PC-3 (cell line): Measurements from ENCODE around the gene EPB41L5. TPM values are rescaled to one million over a fixed set of nuclear protein-coding genes. Genes with fewer than 3 reads are reported as not detected.

Source experiments
- ATAC-seq: fragments of 200-7000 bp; cut with Tn5 transposase; 2 replicates; pipeline ENCODE4 v1.9.1; 2020; ENCODE audit warnings: mild to moderate bottlenecking, moderate library complexity
- BruUV-seq: library from RNA; stranded (reverse); fragments of 400-500 nt; replicated peaks from 2 replicates; lab custom pipeline; 2021; lab: Mats Ljungman, UMichigan
- CTCF ChIA-PET: fragments of 300-600 bp; sonication (Branson Sonifier 250); formaldehyde crosslinking; loops from one replicate; lab custom pipeline; 2022; ENCODE audit warnings: antibody characterized with exemption; lab: Charles Lee
- POLR2A ChIA-PET: fragments of 300-600 bp; sonication (Branson Sonifier 250); formaldehyde crosslinking; loops from one replicate; lab custom pipeline; 2022; ENCODE audit warnings: antibody characterized with exemption; ENCODE audit not compliant: unreplicated experiment; lab: Charles Lee
- DNase-seq: peaks from one replicate; pipeline ENCODE4 v3.0.0-alpha.2; 2015
- H2AFZ ChIP-seq: fragments of 300-600 bp; sonication (generic); 2 replicates; pipeline ENCODE4 v1.6.0; 2016; ENCODE audit warnings: antibody characterized with exemption, low read length
- H3F3A ChIP-seq: fragments of 300-600 bp; sonication (generic); one replicate; pipeline ENCODE4 v1.6.0; 2017; ENCODE audit warnings: antibody characterized with exemption, low read length, control low read depth, mild to moderate bottlenecking; ENCODE audit not compliant: unreplicated experiment
- H3K27ac ChIP-seq: fragments of 300-600 bp; sonication (generic); 2 replicates; pipeline ENCODE4 v1.5.1; 2016; ENCODE audit warnings: mild to moderate bottlenecking, low read length
- H3K27me3 ChIP-seq: fragments of 300-600 bp; sonication (generic); 2 replicates; pipeline ENCODE4 v1.6.1; 2016; ENCODE audit warnings: low read length, mixed read lengths
- H3K36me3 ChIP-seq: fragments of 300-600 bp; sonication (generic); 2 replicates; pipeline ENCODE4 v1.6.1; 2016; ENCODE audit warnings: low read depth, mixed run types, low read length, mixed read lengths
- H3K4me1 ChIP-seq: fragments of 300-600 bp; sonication (generic); 2 replicates; pipeline ENCODE4 v1.5.1; 2016; ENCODE audit warnings: low read length; ENCODE audit not compliant: insufficient read depth
- H3K4me2 ChIP-seq: fragments of 300-600 bp; sonication (generic); 2 replicates; pipeline ENCODE4 v1.6.0; 2016; ENCODE audit warnings: low read length
- H3K4me3 ChIP-seq: fragments of 300-600 bp; sonication (generic); 2 replicates; pipeline ENCODE4 v1.5.1; 2016; ENCODE audit warnings: mild to moderate bottlenecking, low read length, mixed read lengths
- H3K79me2 ChIP-seq: fragments of 300-600 bp; sonication (generic); 2 replicates; pipeline ENCODE4 v1.6.1; 2017; ENCODE audit warnings: low read length, mixed read lengths
- H3K9ac ChIP-seq: fragments of 300-600 bp; sonication (generic); 2 replicates; pipeline ENCODE4 v1.6.0; 2016; ENCODE audit warnings: mild to moderate bottlenecking, low read length
- H3K9me2 ChIP-seq: fragments of 300-600 bp; sonication (generic); replicated peaks from 2 replicates; pipeline ENCODE4 v1.6.1; 2016; ENCODE audit warnings: mixed run types, low read length, mixed read lengths
- H3K9me3 ChIP-seq: fragments of 300-600 bp; sonication (generic); 2 replicates; pipeline ENCODE4 v1.6.1; 2016; ENCODE audit warnings: low read length, mixed read lengths
- H4K20me1 ChIP-seq: fragments of 300-600 bp; sonication (generic); 2 replicates; pipeline ENCODE4 v1.6.1; 2016; ENCODE audit warnings: low read length, mixed read lengths
- EZH2 ChIP-seq: fragments of 300-600 bp; sonication (generic); IDR thresholded peaks from one replicate; pipeline ENCODE4 v1.6.1; 2017; ENCODE audit warnings: antibody characterized with exemption, mild to moderate bottlenecking, low read length; ENCODE audit not compliant: unreplicated experiment
- EZH2phosphoT487 ChIP-seq: fragments of 300-600 bp; sonication (generic); IDR thresholded peaks from 2 replicates; pipeline ENCODE4 v1.6.1; 2018; ENCODE audit warnings: mild to moderate bottlenecking, antibody characterized with exemption, low read length, borderline replicate concordance
- intact Hi-C: fragments of 100-400 bp; cut with micrococcal nuclease; formaldehyde crosslinking; loops from 2 replicates; pipeline ENCODE4 v1.9.0; 2023
- total RNA-seq: library from RNA; depleted of rRNA; stranded (reverse); fragments of >200 nt; gene quantifications from 2 replicates; pipeline ENCODE4 v1.2.3, GENCODE V29; 2014
- TF ChIP-seq, protein P1 (sequence below): fragments of 300-600 bp; sonication (generic); conservative IDR thresholded peaks from 2 replicates; pipeline ENCODE4 v1.5.1; 2017; ENCODE audit warnings: antibody characterized with exemption, low read depth, mild to moderate bottlenecking, low read length

Gene EPB41L5
- total RNA-seq, 1 experiment from 2014 or later = 11.7 TPM

DNA sequence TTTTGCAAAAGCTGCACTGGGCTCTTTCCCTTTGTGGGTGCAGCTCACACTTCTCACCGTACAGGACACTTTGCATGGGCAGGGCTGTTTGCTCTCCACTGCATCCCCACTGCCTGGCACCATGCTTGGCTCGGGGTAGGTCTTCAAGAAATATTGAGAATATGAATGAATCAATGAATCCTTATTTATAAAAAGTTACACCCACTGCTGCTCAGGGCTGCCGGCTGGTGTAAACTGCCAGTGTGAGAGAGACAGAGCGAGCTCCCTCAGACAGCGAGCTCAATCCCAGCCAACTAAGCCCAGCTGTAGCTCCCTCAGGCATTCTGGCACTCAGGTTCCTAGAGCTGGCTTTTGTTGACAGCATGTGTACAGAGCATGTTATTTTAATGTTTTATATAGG, 206.9 kb downstream of the EPB41L5 start:
- Histone ChIP-seq H4K20me1 (peaks cover 5% of the 10 kb centered on the region; the same call in 1 of the 2 replicates), H3K9me3 (no peaks in the 10 kb centered on the region), H3K4me1 (peaks cover 36% of the 10 kb centered on the region), H3K79me2 (peaks cover 70% of the 10 kb centered on the region), H3F3A (no peaks in the 10 kb centered on the region), H3K9me2 (no peaks in the 10 kb centered on the region), H2AFZ (no peak overlapping the region), H3K27ac (no peak overlapping the region), H3K27me3 (no peaks in the 10 kb centered on the region), H3K9ac (no peak overlapping the region), H3K4me2 (peak overlapping the region; percentile 83), H3K4me3 (peak overlapping the region; percentile 35), H3K36me3 (peaks cover 5% of the 10 kb centered on the region; the same call in 1 of the 2 replicates)
- TF ChIP-seq EZH2phosphoT487 = no peak
- no peak for TF ChIP-seq EZH2
- TF ChIP-seq, protein P1, sequence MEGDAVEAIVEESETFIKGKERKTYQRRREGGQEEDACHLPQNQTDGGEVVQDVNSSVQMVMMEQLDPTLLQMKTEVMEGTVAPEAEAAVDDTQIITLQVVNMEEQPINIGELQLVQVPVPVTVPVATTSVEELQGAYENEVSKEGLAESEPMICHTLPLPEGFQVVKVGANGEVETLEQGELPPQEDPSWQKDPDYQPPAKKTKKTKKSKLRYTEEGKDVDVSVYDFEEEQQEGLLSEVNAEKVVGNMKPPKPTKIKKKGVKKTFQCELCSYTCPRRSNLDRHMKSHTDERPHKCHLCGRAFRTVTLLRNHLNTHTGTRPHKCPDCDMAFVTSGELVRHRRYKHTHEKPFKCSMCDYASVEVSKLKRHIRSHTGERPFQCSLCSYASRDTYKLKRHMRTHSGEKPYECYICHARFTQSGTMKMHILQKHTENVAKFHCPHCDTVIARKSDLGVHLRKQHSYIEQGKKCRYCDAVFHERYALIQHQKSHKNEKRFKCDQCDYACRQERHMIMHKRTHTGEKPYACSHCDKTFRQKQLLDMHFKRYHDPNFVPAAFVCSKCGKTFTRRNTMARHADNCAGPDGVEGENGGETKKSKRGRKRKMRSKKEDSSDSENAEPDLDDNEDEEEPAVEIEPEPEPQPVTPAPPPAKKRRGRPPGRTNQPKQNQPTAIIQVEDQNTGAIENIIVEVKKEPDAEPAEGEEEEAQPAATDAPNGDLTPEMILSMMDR = no peak
- POLR2A ChIA-PET = no interaction called here
- no TSS peak for BruUV-seq
- no peak for DNase-seq
- CTCF ChIA-PET = interaction anchor here (1.3 kb wide), 1 partner anchor 93 kb away, joined by 5 read pairs; no protein-coding TSS in a partner anchor
- intact Hi-C loops = no loop called here
- no peak for ATAC-seq

DNA sequence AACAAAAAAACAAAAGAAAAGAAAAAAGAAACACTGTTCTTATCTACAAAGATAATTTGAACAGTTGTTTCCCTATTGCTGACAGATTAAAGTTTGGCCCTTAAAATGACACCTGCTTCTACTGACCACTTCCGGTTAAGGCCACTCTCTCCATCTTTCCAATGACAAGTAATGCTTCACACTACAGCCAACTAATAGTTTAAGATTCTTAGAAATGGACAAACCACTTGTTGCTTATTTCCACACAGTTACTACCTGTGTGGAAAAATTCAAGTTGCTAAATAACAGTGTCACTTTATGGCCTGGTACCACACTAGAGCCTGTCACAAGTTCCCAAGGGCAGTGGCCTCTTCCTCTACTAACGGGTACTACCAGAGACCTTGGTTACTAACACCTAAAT, 207.9 kb downstream of the EPB41L5 start:
- no peak overlapping the region for H2AFZ ChIP-seq
- TF ChIP-seq EZH2phosphoT487 = no peak
- TF ChIP-seq EZH2 = no peak
- TF ChIP-seq, protein P1 = no peak
- ATAC-seq (no peak), DNase-seq (no peak)
- intact Hi-C loops = no loop called here
- no peaks in the 10 kb centered on the region for H3F3A ChIP-seq
- no peaks in the 10 kb centered on the region for H3K9me3 ChIP-seq
- CTCF ChIA-PET = interaction anchor here (1.3 kb wide), 1 partner anchor 92 kb away, joined by 5 read pairs; no protein-coding TSS in a partner anchor
- peaks cover 5% of the 10 kb centered on the region; the same call in 1 of the 2 replicates for H3K36me3 ChIP-seq
- peaks cover 36% of the 10 kb centered on the region for H3K4me1 ChIP-seq
- H3K9ac ChIP-seq = no peak overlapping the region
- peaks cover 70% of the 10 kb centered on the region for H3K79me2 ChIP-seq
- H4K20me1 ChIP-seq = peaks cover 5% of the 10 kb centered on the region; the same call in 1 of the 2 replicates
- no peak overlapping the region for H3K27ac ChIP-seq
- no peaks in the 10 kb centered on the region for H3K9me2 ChIP-seq
- peak overlapping the region; percentile 83 for H3K4me2 ChIP-seq
- H3K27me3 ChIP-seq = no peaks in the 10 kb centered on the region
- H3K4me3 ChIP-seq = peak overlapping the region; percentile 70
- POLR2A ChIA-PET = no interaction called here
- BruUV-seq = no TSS peak

DNA sequence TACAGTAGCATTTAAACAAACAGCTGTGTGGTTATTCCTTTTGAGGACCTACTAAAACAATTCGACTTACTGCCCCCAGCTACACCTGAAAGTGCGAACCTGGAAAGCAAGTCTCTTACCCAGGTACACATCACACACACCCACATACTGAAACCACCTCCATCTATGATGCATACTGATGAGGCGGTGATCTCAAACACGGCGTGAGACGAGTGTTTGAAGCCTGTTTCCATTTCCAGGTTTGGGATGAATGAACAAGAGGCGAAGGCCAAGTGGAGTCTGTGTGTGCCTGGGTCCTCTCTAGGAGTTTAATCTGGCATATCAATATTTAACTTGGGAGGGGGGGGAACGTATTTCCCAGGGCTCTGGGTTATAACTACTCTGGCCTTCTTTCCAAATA, 208.7 kb downstream of the EPB41L5 start:
- ChIA-PET POLR2A (no interaction called here), CTCF (no interaction called here)
- no TSS peak for BruUV-seq
- TF ChIP-seq EZH2phosphoT487 (no peak), EZH2 (no peak)
- TF ChIP-seq, protein P1 = no peak
- no peak overlapping the region for H3K27ac ChIP-seq
- intact Hi-C loops = no loop called here
- DNase-seq (no peak), ATAC-seq (no peak)
- peak overlapping the region; percentile 83 for H3K4me2 ChIP-seq
- H2AFZ ChIP-seq = no peak overlapping the region
- H3K4me1 ChIP-seq = peaks cover 36% of the 10 kb centered on the region
- no peak overlapping the region for H3K9ac ChIP-seq
- H3K9me3 ChIP-seq = no peaks in the 10 kb centered on the region
- peaks cover 62% of the 10 kb centered on the region for H3K79me2 ChIP-seq
- no peaks in the 10 kb centered on the region for H3K27me3 ChIP-seq
- H3K9me2 ChIP-seq = no peaks in the 10 kb centered on the region
- no peaks in the 10 kb centered on the region for H3F3A ChIP-seq
- H3K4me3 ChIP-seq = peak overlapping the region; percentile 70
- peaks cover 5% of the 10 kb centered on the region; the same call in 1 of the 2 replicates for H3K36me3 ChIP-seq
- peaks cover 5% of the 10 kb centered on the region; the same call in 1 of the 2 replicates for H4K20me1 ChIP-seq
